AG04450 (cell line): ENCODE results near the gene ZSCAN9. TPM values are rescaled to one million over a fixed set of nuclear protein-coding genes. Genes with fewer than 3 reads are reported as not detected.

ENCODE experiments used
- CTCF ChIA-PET: fragments of 300-600, 350-600 bp; formaldehyde crosslinking; extraction: SDS; loops from one replicate; lab custom pipeline; 2022; ENCODE audit warnings: antibody characterized with exemption, inconsistent platforms; lab: Charles Lee
- POLR2A ChIA-PET: fragments of 350-600 bp; formaldehyde crosslinking; extraction: SDS; loops from one replicate; lab custom pipeline; 2021; ENCODE audit warnings: antibody characterized with exemption, inconsistent platforms; lab: Yijun Ruan, JAX
- DNase-seq: peaks from one replicate; pipeline ENCODE4 v3.0.0-alpha.2; 2011; ENCODE audit warnings: low read depth, low spot score
- H3K27ac ChIP-seq: one replicate; pipeline ENCODE4 v1.5.1; 2012; ENCODE audit warnings: low read depth, low read length, control low read depth
- H3K27me3 ChIP-seq: one replicate; pipeline ENCODE4 v1.6.0; 2012; ENCODE audit warnings: low read length; ENCODE audit not compliant: control insufficient read depth, insufficient read depth
- H3K4me3 ChIP-seq: 2 replicates; pipeline ENCODE4 v1.5.1; 2011; ENCODE audit warnings: mild to moderate bottlenecking, low read depth, low read length, control low read depth
- H3K9me3 ChIP-seq: 2 replicates; pipeline ENCODE4 v1.5.1; 2012; ENCODE audit warnings: low read length; ENCODE audit not compliant: control insufficient read depth, insufficient read depth
- polyA plus RNA-seq: library from polyadenylated mRNA; depleted of rRNA; stranded (reverse); fragments of >200 nt; gene quantifications from 2 replicates; pipeline ENCODE4 v1.2.3, GENCODE V29; 2011
- TF ChIP-seq, protein P1 (sequence below): IDR thresholded peaks from 2 replicates; pipeline ENCODE4 v1.5.1; 2011; ENCODE audit warnings: low read depth, low read length, control low read depth, inconsistent platforms

ZSCAN9 gene
- polyA plus RNA-seq, 1 experiment = 18.2 TPM

DNA sequence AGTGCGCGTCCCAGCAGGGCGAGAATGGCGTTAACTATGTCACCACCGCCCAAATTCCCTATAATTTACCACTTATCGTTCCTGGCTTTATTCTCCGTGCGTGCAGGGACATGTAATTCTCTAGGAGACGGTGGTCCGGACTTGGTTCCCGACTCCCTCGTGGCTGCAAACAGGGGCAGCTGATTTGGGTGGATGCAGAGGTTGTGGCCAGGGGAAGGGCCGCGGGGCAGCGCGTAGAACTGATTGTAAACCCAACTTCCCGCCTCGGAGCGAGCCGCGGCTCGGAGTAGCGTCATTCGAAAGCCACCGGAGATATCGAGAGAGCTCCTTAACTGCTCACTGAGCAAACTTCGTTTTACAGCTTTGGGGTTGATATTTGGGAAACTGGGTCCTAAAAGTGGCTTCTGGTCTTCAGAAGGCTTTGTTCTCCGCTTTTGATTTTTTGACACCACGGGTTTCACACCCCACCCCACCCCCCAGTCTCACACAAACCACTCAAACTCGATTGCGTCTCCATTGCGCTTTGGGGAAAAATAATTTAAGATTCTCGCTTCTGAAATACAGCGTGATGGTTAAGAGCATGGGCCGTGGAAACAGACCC is 17.5 kb upstream of the ZSCAN9 start:
- Histone ChIP-seq H3K27me3 (peaks cover 40% of the 10 kb centered on the region), H3K4me3 (peak overlapping the region; percentile 55), H3K9me3 (no peaks in the 10 kb centered on the region), H3K27ac (no peak overlapping the region)
- ChIA-PET CTCF (interaction anchor here (1.6 kb wide), 1 partner anchor 81 kb away, joined by 3 read pairs; no protein-coding TSS in a partner anchor), POLR2A (interaction anchor here (0.7 kb wide), 1 partner anchor 16 kb away, joined by 5 read pairs; no protein-coding TSS in a partner anchor)
- DNase-seq = no peak
- TF ChIP-seq, protein P1, sequence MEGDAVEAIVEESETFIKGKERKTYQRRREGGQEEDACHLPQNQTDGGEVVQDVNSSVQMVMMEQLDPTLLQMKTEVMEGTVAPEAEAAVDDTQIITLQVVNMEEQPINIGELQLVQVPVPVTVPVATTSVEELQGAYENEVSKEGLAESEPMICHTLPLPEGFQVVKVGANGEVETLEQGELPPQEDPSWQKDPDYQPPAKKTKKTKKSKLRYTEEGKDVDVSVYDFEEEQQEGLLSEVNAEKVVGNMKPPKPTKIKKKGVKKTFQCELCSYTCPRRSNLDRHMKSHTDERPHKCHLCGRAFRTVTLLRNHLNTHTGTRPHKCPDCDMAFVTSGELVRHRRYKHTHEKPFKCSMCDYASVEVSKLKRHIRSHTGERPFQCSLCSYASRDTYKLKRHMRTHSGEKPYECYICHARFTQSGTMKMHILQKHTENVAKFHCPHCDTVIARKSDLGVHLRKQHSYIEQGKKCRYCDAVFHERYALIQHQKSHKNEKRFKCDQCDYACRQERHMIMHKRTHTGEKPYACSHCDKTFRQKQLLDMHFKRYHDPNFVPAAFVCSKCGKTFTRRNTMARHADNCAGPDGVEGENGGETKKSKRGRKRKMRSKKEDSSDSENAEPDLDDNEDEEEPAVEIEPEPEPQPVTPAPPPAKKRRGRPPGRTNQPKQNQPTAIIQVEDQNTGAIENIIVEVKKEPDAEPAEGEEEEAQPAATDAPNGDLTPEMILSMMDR = no peak

- Histone ChIP-seq H3K9me3 (no peaks in the 10 kb centered on the region), H3K27ac (no peak overlapping the region), H3K4me3 (peak overlapping the region; percentile 55), H3K27me3 (peaks cover 37% of the 10 kb centered on the region)
- ChIA-PET CTCF (interaction anchor here (1.6 kb wide), 1 partner anchor 82 kb away, joined by 3 read pairs; no protein-coding TSS in a partner anchor), POLR2A (interaction anchor here (0.7 kb wide), 1 partner anchor 17 kb away, joined by 5 read pairs; no protein-coding TSS in a partner anchor)
- TF ChIP-seq, protein P1 = no peak
- no peak for DNase-seq
Observed at GRCh38 chr6:28208111-28208659, 16.9 kb upstream of the ZSCAN9 start.

- ChIA-PET POLR2A (no interaction called here), CTCF (interaction anchor here (1.2 kb wide), 1 partner anchor 146 kb away, joined by 4 read pairs; no protein-coding TSS in a partner anchor)
- no peaks in the 10 kb centered on the region for H3K9me3 ChIP-seq
- TF ChIP-seq, protein P1 = no peak
- DNase-seq = no peak
- H3K4me3 ChIP-seq = no peak overlapping the region
- no peak overlapping the region for H3K27ac ChIP-seq
- H3K27me3 ChIP-seq = peaks cover 36% of the 10 kb centered on the region
Observed at GRCh38 chr6:28209753-28210535, 15.1 kb upstream of the ZSCAN9 start.

- DNase-seq = no peak
- Histone ChIP-seq H3K27me3 (peaks cover 32% of the 10 kb centered on the region), H3K9me3 (no peaks in the 10 kb centered on the region), H3K27ac (peak overlapping the region; percentile 12), H3K4me3 (peak overlapping the region; percentile 65)
- ChIA-PET CTCF (interaction anchor here (0.6 kb wide), 1 partner anchor 162 kb away, joined by 4 read pairs; no protein-coding TSS in a partner anchor), POLR2A (no interaction called here)
- TF ChIP-seq, protein P1 = no peak
Observed at GRCh38 chr6:28211840-28212509, 13.1 kb upstream of the ZSCAN9 start.
